G401 (cell line): ENCODE data around the gene TIGD2. TPM values are rescaled to one million over a fixed set of nuclear protein-coding genes. Genes with fewer than 3 reads are reported as not detected.
A peak's percentile ranks its signal among the peaks of the same experiment; 100 is the strongest.

Source experiments
- DNase-seq: peaks from one replicate; pipeline ENCODE4 v3.0.0-alpha.2; 2015; ENCODE audit warnings: low spot score
- in situ Hi-C: cut with HindIII; loops from 2 replicates; pipeline ENCODE4 v1.10.0; 2016; ENCODE audit warnings: low sequenced_read_pairs, mixed read lengths
- total RNA-seq: library from RNA; depleted of rRNA; stranded (reverse); fragments of >200 nt; shearing (Covaris generic); gene quantifications from 2 replicates; pipeline ENCODE4 v1.2.3, GENCODE V29; 2014; rRNA removed

The TIGD2 gene
- total RNA-seq, 1 experiment from 2014 or later, result 29.4 TPM

DNA sequence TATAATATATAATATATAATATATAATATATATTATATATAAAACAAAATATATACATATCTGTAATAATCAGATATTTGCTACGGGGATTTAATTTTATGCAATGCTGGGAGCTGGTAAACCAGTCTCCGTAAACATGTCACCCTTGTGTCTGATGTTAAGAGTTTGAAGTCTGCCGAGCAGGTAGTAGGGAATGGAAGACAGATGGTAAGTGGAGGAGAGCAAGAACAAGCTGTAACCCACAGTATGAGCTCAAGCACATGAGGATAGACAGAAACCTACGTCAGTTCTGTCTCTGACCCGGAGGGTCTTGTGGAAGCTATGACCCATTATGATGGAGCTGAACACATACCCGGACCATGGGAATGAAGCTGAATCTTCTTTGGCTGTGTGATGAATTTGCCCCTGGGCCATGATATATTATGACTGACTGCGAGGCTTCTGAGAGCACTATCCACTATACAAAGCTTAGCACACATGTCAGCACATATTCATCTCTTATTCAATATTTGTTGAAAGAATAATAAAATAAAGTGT, 46.2 kb downstream of the TIGD2 start:
- in situ Hi-C loops, result no loop called here
- no peak for DNase-seq

DNA sequence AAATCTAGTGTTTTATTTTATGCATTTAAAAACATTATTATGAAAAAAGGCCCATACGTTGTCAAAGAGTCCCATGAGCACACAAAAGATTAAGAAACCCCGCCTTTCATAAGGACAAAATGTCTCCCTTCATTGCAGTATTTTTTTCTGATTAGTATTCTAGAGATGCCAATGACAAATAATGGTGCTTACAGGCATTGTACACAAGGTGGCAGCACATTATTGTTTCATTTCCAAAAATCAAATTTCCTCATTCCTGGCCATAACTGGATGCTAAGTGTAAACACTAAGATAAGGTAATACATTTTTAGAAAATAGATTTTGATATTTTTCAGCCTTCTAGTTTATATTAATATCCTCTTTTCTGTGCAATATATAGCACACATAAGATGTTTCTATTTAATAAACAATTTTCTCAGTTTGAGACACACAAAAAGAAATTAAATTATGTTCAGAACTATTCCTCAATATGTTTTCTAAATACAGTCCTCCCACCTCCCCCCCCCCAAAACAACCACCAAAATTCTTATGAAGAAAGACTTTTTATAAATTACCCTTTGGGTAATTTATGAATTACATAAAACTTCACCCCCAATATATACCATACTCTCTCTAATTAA, 47.7 kb downstream of the TIGD2 start:
- in situ Hi-C loops, result no loop called here
- peak; percentile 86 for DNase-seq

DNA sequence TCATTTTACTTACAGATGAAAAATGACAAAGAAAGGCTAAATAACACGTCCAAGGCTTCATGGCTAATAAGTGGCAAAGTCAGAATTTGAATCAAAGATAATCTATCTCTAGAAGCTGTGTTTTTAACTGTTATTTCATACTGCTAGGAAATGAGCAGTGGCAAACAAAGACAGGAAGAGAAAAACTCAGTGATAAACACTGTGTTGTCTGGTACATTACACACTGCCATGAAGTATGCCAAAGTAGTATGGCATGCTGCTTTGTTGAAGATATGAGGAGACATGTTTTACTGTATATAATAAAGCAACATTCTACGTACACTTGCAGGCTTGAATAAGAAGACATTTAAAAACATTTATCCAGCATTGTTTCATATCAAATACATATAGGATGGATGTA, 49.5 kb downstream of the TIGD2 start:
- in situ Hi-C loops, result no loop called here
- DNase-seq, result no peak

DNA sequence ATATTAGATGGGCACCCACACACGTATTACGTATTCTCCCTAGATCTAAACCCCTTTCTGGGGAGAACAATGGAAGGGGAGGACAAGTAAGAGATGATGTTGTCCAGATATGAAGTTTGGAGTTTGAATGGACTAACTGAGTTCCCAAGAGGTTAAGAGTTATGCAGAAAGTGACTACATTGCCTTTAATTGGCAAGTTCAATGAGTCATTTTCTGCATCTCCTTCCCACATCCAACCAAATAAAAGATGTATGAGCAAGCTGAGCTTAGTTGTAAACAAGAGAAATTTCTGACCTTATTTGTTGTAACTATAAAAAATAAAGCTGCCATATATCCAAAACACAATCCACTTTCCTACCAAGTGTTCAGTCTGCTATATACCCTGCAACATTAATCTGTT, 50.5 kb downstream of the TIGD2 start:
- in situ Hi-C loops, result no loop called here

DNA sequence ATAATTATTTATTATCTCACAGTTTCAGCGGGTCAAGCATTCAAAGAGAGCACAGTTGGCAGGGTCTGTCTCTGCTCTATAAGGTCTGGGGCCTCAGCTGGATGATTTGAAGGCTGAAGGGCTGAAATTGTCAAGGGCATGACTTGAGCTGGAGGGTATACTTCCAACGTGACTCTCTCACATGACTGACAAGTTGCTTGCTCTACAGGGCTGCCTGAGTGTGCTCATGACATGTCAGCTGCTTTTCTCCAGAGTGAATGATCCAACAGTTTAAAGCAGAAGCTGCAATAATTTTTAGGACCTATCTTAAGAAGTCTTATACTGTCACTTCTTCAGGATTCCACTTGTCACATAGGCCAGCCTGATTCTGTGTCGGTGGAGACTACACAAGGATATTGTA, 51.2 kb downstream of the TIGD2 start:
- in situ Hi-C loops, result no loop called here

More for the DNA sequence above, 50.5 kb downstream of the TIGD2 start:
- no peak for DNase-seq

DNA sequence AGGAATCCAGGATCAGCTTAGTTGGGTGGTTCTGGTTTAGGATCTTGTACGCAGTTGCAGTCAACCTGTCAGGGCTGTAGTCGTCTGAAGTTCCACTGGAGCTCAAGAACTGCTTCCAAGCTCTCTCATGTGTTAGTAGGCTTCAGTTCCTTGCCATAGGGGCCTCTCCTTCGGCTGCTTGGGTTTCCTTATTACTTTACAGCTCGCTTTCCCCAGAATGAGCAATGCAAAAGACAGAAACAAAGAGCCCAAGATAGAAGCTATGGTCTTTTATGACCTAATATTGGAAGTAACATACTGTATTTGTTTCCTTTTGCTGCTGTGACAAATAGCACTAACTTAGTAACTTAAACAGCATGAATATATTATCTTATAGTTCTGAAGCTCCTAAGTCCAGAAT, 51.7 kb downstream of the TIGD2 start:
- in situ Hi-C loops, result no loop called here
- DNase-seq, result no peak

More for the DNA sequence above, 51.2 kb downstream of the TIGD2 start:
- no peak for DNase-seq

DNA sequence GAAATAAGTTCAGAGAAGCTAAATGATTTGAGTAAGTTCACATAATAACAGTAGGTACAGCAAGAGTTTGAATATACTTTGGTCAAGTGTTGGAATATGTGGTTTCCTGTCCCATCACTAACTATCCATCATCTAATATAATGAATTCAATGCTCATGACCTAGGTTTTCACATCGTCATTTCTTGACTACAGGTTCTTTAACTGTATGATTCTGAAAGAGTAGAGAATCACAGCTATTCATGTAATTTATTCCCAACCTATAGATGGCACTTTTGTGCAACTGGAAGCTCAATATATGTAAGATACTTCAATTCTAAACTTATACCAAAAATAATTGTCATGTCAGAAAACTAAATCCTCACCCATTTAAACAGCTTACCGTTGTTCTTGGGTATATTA, 53.1 kb downstream of the TIGD2 start:
- no peak for DNase-seq
- in situ Hi-C loops, result no loop called here

Other genes with a start within 250 kb of the TIGD2 start
- 27.1 and 39.0 TPM in 2 replicates for gene FAM13A, start 54.3 kb upstream of the TIGD2 start, total RNA-seq
- gene GPRIN3, start 196.3 kb downstream of the TIGD2 start, total RNA-seq, result 0.55 and 1.5 TPM in 2 replicates